ENCODE data around the gene GJD3.
"Not testable (repeated sequence)": the region's sequence is repeated elsewhere in the genome, so short reads cannot be mapped to it uniquely, and the experiment has no call there.

GJD3 gene, protein sequence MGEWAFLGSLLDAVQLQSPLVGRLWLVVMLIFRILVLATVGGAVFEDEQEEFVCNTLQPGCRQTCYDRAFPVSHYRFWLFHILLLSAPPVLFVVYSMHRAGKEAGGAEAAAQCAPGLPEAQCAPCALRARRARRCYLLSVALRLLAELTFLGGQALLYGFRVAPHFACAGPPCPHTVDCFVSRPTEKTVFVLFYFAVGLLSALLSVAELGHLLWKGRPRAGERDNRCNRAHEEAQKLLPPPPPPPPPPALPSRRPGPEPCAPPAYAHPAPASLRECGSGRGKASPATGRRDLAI

DNA sequence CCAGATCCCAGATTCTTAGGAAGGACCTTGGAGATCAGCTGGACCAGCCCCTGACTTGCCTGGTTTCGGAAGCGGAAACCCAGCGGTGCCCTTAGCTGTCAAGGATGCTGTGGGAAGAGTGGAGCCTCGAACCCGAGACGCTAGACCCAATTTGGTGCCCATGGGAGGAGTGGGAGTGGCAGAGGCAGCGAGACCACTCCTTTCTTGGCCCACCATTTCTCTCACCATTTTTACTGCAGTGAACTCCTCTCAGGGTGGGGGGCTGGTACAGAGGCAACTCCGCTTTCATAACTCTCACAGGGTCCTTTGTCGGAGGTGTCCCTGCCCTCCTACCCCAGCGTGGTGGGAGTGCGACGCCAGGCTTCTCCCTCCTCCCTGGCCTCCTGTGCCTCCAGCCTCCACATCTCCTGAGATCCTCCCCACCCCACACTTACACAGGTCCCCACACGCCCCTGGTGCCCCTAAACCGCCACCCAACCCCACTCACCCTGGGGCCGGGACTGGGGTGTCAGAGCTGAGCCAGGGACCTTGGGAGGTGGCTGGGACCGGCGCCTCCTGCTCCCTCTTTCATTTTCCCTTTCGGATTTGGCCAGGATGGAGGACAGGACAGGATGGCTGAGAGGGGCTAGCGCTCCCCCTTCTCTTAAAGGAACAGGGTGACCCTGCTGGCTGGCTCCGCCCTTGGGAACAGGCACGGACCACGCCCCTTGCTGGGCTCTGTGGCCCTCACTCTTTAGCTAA, at the start of gene GJD3:
TSS of gene GJD3 (minus strand) at position 617 of the 741 bp plus-strand sequence. CDS start 922 bp downstream, outside the sequence.
- DNase-seq, result no peak

DNA sequence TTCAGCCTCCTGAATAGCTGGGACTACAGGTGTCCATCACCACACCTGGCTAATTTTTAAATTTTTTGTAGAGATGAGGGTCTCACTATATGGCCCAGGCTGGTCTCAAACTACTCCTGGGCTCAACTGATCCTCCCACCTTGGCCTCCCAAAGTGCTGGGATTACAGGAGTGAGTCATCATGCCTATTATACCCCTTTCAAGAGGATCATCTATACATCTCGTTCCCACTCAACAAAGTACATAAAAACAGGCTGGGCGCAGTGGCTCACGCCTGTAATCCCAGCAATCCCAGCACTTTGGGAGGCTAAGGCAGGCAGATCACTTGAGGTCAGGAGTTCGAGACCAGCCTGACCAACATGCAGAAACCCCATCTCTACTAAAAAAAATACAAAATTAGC, 49.8 kb upstream of the GJD3 start:
- not testable (repeated sequence) for DNase-seq

DNA sequence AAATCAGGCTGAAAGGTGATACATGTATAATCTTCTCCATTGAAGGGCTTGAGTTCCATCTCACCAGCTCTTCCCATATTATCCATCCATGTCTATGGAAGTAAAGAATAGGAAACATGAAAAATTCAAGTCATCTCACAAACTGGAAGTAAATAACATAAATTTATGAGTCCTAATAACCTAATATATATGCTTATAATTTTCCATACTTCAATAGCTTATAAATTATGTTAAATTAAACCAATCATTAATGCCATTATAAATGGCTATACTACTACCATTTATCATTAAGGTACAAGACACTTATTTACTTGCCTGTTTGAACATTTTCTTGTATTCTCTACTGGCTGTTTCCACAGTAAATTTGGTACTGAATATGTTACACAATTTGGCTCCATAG, 48.3 kb upstream of the GJD3 start:
- no peak for DNase-seq

DNA sequence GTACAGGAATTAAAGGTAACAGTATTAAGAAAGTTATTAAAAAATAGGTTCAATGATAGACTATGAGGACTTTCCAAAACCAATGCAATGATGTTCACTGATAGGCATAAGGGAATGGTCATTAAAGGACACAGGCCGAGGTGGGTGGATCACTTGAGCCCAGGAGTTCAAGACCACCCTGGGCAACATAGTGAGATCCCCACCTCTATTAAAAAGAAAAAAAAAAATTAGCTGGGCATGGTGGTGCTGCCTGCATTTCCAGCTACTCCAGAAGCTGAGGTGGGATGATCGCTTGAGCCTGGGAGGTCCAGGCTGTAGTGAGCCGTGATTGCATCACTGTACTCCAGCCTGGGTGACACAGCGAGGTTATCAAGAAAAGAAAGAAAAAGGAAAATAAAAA, 47.3 kb upstream of the GJD3 start:
- no peak for DNase-seq

DNA sequence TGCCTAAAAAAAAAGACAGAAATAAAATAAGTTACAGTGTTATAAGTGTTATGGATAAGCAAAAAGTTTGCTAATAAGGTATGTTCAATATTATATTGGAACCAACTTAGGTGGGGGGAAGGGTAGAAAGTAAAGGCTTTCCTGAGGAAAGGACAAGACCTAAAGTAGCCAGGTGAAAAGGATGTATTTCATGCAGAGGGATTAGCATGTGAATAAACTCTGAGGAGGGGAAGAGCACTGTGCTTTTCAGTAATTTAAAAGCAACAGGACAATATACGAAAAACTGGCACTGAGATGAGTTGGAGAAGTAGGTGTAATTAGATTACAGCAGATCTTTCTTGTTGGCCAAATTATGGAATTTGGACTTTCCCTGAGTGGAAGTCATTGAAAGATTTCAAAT, 45.5 kb upstream of the GJD3 start:
- no peak for DNase-seq

DNA sequence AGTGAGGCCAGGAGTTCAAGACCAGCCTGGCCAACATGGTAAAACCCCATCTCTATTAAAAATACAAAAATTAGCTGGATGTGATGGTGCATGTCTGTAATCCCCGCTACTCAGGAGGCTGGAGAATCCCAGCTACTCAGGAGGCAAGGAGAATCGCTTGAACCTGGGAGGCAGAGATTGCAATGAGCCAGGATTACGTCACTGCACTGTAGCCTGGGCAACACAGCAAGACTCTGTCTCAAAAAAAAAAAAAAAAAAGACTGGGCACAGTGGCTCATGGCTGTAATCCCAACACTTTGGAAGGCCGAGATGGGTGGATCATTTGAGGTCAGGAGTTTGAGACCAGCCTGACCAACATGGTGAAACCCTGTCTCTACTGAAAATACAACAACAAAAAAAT, 45.0 kb upstream of the GJD3 start:
- not testable (repeated sequence) for DNase-seq

DNA sequence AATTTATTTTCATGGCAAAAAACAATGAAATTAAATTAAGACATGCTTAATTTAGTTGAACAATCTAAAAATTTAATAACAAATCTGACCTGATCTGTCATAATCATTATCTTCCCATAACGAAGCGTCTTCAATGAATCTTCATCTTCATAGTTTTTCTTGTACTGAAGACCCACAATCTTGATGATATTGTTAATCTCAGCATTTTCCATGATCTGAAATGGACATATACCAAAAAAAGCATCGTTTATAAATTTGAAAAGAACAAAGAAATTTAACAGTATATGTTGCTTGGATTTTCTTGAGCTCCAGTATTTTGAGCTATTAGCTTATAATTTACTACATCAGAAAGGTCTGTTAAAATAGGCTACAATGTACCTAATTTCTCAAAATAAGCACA, 42.9 kb upstream of the GJD3 start:
- no peak for DNase-seq

DNA sequence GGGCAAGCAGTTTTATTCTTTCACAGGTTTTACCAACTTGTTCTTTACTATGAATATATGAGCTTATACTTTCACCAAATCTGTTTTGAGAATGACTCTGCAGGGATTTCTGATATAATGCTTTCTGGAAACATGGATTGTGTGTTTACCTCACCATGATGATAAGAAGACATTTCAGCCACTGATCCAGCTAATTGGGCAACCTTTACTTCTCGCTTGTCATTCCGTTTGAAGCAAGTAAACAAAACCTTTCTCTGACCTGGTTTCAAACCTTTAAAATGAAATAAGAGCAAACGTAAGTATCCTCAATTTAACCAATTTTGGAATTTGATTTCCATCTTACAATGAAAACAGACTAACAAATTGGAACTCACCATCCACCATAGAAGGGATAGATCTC, 39.5 kb upstream of the GJD3 start:
- no peak for DNase-seq

DNA sequence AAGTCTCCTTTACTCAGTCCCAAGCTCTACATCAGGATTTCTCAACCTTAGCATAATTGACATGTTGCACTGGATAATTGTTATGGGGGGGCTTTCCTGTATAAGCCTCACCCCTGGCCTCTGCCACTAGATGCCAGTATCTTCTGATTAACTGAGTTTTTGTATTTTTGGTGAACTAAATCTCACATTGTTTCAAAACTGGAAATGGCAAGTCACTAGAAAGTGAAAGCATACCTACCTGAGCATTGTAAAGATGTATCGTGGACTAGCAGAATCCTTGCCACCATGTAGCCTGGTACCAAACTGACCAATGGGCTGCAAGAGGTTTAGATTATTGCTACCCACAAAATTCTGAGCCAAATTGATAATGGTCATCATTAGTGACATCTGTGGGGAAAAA, 38.1 kb upstream of the GJD3 start:
- DNase-seq, result no peak

DNA sequence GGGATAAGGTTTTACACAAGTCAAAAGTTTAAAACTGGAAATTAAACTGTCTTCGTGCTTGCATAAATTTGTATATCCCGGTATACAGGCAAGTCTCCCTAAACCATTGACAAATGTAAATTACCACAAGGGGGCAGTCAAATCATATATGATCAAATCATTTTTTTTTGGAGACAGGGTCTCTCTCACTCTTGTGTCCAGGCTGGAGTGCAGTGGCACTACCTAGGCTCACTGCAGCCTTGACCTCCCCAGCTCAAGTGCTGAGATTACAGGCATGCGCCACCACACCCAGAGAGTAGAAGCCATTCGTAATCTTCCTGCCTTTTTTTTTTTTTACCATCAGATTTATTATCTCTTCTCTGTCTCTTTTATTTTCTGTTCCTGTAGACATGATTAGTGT, 34.6 kb upstream of the GJD3 start:
- DNase-seq, result peak; percentile 52

DNA sequence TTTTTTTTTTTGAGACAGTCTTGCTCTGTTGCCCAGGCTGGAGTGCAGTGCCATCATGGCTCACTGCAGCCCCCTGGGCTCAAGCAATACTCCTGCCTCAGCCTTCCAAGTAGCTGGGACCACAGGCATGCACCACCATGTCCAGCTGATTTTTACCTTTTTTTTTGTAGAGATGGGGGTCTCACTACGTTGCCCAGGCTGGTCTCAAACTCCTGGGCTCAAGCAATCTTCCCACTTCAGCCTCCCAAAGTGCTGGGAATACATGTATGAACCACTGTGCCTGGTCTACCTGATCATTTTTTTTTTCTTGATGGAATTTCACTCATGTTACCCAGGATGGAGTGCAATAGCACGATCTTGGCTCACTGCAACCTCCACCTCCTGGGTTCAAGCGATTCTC, 22.0 kb upstream of the GJD3 start:
- DNase-seq, result not testable (repeated sequence)

DNA sequence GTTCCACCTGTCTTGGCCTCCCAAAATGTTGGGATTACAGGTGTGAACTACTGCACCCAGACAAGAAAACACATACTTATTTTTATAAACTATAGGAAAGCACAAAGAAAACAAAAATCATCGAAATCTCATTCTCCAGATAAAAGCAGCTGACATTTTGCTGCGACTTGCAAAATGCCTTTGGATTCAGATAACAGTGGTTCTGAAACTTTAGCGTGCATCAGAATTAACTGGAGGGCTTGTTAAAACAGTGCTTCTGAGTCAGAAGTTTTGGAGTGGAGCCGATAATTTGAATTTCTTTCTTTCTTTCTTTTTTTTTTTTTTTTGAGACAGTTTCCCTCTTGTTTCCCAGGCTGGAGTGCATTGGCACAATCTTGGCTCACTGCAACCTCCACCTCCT, 17.7 kb upstream of the GJD3 start:
- DNase-seq, result no peak

DNA sequence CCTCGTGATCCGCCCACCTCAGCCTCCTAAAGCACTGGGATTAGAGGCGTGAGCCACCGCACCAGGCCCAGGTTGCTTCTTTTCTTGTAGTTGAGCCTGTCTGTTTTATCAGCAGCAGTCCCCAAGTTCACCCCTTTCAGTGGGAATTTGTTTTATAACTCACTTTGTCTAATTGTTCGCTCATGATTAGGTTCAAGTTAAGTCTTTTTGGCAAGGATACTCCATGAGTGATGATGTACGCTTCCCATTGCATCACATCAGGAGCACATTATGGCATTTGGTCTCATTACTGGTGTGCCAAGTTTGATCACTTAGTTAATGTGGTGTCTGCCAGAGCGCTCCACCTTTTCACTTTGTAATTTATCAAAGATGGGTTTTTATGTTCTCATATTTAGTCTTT, 14.4 kb upstream of the GJD3 start:
- DNase-seq, result no peak

DNA sequence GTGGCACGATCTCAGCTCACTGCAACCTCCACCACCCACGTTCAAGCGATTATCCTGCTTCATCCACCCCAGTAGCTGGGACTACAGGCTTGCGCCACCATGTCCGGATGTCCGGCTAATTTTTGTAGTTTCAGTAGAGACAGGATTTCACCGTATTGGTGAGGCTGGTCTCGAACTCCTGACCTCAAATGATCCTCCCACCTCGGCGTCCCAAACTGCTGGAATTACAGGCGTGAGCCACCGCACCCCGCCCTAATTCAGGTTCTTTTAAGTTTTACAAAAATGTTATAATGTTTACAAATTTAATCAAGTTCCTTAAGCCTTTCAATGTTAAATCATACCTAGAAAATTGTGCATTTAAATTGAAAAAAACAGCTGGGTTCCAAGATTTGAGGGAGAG, 13.3 kb upstream of the GJD3 start:
- DNase-seq, result no peak

DNA sequence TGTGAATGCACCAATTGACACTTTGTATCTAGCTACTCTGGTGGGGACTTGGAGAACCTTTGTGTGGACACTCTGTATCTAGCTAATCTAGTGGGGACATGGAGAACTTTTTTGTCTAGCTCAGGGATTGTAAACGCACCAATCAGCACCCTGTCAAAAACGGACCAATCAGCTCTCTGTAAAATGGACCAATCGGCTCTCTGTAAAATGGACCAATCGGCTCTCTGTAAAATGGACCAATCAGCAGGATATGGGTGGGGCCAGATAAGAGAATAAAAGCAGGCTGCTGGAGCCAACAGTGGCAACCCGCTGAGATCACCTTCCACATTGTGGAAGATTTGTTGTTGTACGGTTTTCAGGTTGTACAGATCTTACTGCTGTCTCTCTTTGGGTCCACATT, 12.0 kb upstream of the GJD3 start:
- DNase-seq, result not testable (repeated sequence)

DNA sequence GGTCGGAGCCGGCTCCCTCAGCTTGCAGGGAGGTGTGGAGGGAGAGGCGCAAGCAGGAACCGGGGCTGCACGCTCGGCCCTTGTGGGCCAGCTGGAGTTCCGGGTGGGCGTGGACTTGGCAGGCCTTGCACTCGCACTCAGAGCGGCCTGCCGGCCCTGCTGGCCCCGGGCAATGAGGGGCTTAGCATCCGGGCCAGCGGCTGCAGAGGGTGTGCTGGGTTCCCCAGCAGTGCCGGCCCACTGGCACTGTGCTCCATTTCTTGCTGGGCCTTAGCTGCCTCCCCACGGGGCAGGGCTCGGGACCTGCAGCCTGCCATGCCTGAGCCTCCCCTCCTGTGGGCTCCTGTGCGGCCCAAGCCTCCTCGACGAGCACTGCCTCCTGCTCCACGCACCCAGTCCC, 11.2 kb upstream of the GJD3 start:
- not testable (repeated sequence) for DNase-seq

DNA sequence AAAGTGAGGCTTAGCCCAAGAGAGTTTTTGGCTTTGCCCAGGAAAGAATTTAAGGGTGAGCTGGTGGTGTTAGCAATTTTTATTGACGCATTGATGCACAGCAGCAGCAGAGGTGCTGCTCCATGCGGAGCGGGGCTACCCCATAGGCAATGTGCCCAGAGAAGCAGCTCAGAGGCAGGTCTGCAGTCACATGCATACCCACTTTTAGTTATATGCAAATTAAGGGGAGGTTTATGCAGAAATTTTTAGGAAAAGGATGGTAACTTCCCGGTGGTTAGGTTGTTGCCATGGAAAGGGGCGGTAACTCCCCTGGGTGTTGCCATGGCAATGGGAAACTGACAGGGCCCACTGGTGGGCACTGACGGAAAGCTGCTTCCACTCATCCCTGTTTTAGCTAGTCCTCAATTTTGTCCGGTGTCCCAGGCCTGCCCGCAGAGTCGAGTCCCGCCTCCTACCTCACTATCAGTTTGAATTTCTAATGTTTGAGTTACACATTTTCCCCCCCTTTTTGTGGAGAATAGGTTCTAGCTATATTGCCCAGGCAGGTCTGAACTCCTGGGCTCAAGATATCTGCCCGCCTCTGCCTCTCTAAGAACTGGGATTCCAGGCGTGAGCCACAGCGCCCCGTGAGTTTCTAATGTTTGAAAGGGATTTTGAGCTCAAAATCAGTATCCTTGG, 10.4 kb upstream of the GJD3 start:
- DNase-seq, result no peak

DNA sequence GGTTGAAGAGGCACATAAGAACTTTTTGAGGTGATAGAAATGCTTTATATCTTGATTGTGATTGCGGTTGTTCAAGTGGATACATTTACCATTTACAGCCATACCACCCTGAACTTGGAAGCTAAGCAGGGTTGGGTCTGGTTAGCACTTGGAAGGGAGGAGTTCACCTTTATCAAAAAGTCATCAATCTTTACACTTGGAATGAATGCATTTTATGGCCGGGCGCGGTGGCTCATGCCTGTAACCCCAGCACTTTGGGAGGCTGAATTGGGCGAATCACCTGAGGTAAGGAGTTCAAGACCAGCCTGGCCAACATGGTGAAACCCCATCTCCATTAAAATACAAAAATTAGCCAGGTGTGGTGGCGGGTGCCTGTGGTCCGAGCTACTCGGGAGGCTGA, 9.5 kb upstream of the GJD3 start:
- DNase-seq, result no peak

DNA sequence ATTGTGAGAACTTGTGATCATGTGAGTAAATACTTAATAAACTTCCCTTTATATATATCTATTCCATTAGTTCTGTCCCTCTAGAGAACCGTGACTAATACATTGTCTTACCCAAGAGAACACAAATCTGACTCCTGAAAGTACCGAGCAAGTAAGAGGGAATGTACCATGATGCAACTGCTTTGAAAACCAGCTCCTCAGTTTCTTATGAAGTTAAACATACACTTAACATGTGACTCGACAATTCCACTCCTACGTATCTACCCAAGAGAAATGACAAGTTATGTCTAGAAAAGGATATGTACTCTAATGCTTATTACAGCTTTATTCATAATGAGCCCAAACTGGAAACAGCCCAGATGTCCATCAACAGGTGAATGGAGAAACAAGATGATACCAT, 8.8 kb upstream of the GJD3 start:
- DNase-seq, result no peak

DNA sequence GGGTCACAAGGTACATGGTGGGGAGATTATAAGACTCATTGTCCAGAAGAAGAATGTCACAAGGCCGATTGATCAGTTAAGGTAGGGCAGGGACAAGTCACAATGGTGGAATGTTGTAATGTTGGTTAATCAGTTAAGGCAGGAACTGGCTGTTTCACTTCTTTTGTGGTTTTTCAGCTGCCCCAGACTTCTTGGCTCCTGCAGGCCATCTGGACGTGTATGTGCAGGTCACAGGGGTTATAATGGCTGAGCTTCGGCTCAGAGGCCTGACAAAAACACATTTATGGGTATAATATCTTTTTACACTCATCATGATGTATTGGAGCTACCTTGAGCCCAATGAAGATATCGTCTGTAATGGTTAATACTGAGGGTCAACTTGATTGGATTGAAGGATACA, 8.1 kb upstream of the GJD3 start:
- not testable (repeated sequence) for DNase-seq

DNA sequence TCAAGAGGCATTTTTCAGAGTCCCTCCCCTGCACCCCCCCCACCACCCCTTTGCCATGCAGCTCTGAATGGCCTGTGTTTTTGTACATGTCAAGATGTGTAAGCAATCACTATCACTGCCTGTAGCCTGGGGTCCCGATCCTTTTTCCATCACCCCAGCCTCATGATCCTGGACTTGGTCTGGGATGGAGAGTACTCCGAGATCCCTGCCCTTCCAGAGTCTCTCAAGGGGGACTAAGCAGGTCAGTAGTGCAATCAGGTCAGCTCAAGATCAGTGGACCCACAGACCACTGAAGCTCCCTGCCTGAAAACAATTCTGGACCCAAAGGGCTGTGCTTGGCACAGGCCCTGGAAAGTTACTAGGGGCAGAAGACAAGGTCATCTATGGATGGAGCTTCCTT, 7.5 kb upstream of the GJD3 start:
- DNase-seq, result no peak

DNA sequence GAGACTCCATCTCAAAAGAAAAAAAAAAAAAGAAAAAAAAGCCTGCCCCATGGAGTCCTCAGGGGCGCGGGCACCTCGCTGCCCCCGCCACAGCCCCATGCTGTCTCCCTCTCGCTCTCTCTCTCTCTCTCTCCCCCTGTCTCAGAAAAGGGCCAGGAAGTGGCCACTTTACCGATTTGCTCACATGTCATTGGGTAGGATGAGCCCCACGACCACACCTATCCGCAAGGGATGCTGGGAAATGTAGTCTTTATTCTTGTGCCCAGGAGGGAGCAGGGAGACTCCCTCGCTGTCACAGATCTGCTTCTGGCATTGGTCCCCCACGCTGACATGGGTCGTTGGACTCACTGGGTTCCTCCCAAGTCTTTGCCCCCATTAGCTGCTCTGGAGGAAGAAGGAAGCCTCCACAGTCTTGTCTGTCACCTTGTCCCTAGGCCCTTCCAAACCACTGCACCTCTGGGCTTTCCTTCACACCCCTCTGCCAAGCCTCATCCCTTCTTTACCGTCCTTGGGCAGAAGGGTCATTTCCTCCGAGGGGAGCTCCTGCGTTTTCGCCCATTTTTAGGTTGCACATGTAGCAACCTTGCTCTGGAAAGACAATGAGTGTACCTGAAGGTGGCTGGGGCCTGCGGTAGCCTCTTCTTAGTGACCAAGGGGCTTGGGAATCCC, 6.9 kb upstream of the GJD3 start:
- DNase-seq, result no peak

DNA sequence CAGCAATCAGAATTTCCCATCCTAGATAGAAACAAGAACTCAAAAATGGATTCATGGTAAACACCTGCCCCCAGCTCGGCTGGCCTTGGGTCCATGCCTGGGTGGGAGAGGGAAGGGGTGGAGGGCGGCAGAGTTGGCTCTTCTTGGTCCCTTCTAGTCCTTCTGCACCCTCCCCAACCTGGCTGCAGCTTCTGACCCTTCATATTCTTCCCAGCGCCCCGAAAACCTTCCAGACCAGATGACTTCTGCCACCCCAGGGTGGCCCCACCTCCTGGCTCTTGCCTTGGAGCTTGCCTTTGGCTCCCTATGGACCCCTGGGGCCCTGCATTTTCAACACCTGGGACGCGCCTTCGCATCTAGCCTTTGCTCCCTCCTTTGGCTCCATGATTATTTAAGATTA, 5.4 kb upstream of the GJD3 start:
- no peak for DNase-seq

DNA sequence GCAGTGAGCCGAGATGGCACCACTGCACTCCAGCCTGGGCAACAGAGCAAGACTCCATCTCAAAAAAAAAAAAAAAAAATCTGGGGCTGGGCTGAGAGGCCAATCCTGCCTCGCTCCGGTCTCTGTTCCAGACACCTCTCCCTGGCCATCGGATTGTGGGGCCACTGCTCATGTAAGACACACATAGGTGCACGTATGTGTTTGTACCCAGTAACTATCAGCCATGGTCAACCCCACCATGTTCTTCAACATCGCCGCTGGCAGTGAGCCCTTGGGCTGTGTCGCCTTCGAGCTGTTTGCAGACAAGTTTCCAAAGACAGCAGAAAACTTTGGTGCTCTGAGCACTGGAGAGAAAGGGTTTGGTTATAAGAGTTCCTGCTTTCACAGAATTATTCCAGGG, 3.2 kb upstream of the GJD3 start:
- DNase-seq, result not testable (repeated sequence)

All from NCI-H146 (cell line).